GM18502 (cell line): ENCODE data around the gene CENATAC.
"Not testable (repeated sequence)": the region's sequence is repeated elsewhere in the genome, so short reads cannot be mapped to it uniquely, and the experiment has no call there.

Source experiments
- ATAC-seq: cut with Tn5 transposase; IDR thresholded peaks from one replicate; pipeline ENCODE4 v1.9.1; 2021; ENCODE audit warnings: mild to moderate bottlenecking; ENCODE audit not compliant: unreplicated experiment, poor library complexity

CENATAC gene, protein sequence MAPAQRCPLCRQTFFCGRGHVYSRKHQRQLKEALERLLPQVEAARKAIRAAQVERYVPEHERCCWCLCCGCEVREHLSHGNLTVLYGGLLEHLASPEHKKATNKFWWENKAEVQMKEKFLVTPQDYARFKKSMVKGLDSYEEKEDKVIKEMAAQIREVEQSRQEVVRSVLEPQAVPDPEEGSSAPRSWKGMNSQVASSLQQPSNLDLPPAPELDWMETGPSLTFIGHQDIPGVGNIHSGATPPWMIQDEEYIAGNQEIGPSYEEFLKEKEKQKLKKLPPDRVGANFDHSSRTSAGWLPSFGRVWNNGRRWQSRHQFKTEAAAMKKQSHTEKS

GRCh38 chr11:118997627-118998387 is at the start of gene CENATAC:
Gene CENATAC, plus strand, starts transcription at chr11:118998138. Its CDS starts 60 bp downstream, at chr11:118998198.
- peak; percentile 89 for ATAC-seq

DNA sequence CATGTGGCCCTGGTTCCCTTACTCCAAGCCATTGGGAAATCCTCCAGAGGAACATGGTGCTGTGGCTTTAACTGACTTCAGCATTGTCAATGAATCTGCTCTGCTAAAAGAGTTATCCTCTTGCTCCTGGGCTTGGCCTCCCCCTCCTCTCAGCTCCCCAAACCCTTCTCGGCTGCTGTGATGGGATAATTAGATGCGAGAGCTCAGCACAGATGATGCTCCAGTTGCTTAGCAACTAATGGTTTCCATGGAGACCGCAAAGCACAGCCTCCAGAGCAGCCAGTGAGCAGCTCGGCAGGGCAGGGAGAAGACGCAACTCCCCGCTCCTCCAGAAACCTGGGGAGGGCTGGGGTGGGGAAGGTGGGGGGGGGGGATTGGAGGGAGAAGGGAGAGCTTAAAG is 44.7 kb upstream of the CENATAC start:
- no peak for ATAC-seq

DNA sequence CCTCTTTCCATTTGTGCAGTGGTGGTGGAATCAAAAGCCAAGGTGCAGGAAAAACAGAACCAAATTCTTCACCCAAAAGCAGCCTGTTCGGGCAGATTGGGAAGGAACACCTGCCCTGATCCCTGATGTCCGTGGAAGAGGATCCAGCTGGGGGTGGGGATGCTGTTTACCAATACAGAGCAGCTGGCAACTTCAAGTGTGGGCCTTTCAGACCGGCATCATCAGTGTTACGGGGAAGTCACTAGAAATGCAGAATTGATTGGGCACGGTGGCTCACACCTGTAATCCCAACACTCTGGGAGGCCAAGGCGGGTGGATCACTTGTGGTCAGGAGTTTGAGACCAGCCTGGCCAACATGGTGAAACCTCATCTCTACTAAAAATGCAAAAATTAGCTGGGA is 44.0 kb upstream of the CENATAC start:
- not testable (repeated sequence) for ATAC-seq

- no peak for ATAC-seq
Measured at GRCh38 chr11:118956094-118956846, 41.7 kb upstream of the CENATAC start, which contains the start of gene UPK2. Gene UPK2, plus strand, starts transcription at chr11:118956298. Its CDS starts 53 bp downstream, at chr11:118956351.

GRCh38 chr11:118956847-118957469 is 41.0 kb upstream of the CENATAC start:
- no peak for ATAC-seq

DNA sequence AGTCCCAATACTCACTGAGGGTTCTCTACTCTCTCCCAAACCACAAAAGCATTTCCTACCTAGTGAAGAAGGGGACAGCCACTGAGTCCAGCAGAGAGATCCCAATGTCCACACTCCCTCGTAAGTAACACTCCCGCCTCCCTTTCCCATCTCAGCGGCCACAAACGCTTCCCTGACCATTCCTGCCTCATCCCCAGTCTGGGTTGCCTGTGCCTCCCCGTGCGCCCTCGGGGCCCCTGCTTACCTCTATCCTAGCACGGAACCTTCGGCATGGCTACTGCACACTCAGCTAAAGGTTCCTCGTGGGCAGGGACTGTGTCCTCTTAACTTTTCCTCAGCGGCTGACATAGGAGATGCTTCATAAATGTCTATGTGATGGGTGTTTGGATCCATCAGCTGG is 40.4 kb upstream of the CENATAC start:
- ATAC-seq = no peak

DNA sequence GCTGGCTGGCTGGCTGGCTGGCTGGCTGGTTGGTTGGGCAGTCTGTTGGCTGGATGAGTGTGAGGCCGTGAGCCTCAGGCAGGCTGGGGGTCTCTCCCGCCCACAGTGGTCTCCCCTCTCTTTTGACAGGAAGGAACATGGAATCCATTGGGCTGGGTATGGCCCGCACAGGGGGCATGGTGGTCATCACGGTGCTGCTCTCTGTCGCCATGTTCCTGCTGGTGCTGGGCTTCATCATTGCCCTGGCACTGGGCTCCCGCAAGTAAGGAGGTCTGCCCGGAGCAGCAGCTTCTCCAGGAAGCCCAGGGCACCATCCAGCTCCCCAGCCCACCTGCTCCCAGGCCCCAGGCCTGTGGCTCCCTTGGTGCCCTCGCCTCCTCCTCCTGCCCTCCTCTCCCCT is 40.0 kb upstream of the CENATAC start:
- ATAC-seq = no peak

DNA sequence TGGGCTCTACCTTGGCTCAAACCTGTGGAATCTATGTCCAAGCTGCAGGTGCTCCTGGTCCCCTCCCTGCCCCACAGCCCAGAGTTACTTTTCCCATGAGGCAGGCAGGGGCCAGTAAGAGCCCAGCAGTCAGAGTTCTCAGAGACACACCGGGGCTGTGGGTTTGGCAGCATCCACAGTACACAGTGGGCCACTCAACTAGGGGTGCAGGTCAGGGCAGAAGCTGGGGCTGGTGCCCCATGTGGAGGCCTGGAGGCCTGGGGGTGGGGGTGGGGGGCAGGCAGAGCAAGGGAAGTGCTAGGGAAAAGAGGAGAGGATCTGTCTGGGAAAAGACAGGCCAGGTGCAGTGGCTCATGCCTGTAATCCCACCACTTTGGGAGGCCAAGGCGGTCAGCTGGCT is 39.4 kb upstream of the CENATAC start:
- no peak for ATAC-seq

DNA sequence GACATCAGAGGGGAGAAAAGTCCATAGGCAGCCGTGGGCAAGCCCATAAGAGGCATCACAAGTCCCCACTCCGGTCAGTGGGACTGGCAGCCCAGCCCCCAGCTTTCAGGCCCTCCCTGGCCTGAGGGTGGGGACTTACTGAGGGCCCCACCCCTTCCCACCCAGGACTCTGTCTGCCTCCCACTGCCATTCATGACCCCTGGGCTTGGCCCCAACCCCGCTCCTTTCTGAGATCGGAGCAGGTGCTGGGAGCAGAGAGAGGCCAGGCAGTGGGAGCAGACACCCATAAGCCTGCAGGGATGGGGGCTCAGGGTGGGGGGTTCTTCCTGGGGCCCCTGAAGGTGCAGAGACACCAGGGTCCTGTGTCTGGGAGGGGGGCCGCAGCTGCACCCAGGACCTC is 36.7 kb upstream of the CENATAC start:
- ATAC-seq = no peak

DNA sequence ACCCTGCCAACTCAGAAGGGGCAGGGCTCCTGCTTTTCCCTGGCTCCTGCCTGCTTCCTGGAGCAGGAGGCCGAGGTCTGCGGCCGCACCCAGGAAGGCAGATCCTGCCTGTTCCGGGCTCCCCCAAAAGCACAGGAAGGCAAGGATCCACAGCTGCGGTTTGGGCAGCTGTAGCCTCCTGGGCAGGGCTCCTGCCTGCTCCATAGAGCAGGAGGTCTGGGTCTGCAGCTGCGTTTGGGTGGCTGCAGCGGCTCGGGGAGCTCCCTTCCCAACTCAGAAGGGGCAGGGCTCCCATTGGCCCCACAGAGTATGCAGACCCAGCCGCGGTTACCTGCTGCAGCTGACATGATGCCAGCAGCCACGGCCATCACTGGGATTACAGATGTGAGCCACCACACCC is 36.3 kb upstream of the CENATAC start:
- ATAC-seq = no peak

- not testable (repeated sequence) for ATAC-seq
Measured at GRCh38 chr11:118969508-118969907, 28.4 kb upstream of the CENATAC start.

DNA sequence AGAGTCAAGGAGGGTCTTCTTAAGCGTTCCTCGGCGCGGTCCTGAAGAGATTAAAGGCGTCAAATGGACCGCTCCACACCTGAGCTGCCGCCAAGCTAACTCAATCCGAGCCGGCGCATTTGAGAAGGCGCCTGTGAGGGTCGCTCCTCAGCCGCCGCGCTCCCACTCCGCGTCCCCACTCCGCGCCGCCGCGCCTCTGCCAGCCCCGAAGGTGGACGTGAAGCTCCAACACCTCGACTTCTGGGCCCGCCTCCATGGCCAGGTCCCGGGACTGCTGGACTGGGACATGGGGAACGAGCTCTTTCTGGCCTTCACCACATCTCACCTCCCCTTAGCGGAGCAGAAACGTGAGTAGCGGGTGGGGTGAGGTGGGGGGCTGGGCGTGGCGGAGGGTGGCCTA is 26.3 kb upstream of the CENATAC start, which contains the start of gene FOXR1:
Gene FOXR1, plus strand, starts transcription at position 116 of the 400 bp plus-strand sequence. Its CDS starts 171 bp downstream, at position 287.
- ATAC-seq = no peak

DNA sequence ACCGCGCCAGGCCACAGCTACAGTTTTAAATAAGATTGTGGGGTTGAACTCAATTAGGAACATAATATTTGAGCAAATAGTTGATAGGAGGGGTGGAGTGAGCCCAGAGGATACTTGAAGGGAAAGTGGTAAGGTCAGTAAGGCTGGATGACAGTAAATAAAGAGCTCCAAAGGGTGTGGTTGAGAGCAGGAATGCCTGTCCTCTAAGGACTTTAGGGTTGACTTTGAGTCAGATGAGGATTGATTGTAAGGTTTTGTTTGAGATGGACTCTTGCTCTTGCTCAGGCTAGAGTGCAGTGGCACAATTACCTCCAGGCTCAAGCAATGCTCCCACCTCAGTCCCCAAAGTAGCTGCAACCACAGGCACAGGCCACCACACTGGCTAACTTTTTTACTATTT is 24.0 kb upstream of the CENATAC start:
- no peak for ATAC-seq

DNA sequence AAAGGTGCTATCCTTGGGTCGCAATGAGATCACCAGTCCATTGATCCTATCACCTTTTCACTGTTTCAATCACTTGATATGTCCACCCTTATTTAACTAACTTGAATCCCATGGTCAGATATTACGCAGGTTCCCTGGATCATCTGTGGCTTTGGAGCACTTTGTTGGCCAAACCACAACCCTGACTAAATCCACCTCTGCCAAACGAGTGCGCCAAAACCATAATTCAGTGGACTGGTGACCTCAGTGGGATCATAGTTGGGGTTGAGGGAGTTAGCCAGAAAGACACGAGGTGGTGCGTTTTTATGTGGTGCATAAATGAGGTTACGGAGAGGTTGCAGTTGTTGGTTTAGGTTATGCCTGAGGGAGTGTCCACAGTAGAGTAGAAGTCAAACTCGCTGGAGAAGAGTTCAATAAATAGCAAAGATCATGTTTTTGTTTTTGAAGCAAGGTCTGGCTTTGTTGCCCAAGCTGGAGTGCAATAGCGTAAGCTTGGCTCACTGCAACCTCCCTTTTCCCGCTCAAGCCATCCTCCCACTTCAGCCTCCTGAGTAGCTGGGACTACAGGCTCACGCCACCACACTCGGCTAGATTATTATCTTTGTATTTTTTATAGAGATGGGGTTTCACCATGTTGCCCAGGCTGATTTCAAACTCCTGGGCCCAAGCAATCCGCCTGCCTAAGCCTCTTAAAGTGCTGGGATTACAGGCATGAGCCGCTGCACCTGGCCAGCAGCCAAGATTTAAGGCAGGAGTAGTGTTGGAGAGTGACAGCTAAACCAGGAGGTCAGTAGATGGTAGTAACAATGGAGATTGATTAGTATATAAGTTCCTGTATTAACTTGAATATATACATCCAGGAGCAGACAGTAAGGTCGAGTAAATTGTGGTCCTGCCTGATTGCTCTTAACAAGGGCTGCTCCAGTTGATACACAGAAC is 21.9 kb upstream of the CENATAC start:
- no peak for ATAC-seq

DNA sequence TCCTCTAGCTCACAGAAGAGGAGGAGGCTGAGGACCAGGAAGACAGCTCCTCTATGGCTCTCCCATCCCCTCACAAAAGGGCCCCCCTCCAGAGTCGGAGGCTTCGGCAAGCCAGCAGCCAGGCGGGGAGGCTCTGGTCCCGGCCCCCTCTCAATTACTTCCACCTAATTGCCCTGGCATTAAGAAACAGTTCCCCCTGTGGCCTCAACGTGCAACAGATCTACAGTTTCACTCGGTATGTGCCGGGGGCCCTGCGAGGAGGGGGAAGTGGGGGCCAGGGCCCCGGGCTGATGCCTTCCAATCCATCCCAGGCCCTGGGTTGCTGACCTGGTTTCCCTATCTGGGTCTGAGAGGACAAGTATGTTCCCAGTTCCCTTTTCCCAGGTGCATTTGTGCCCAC is 18.5 kb upstream of the CENATAC start:
- ATAC-seq = no peak

DNA sequence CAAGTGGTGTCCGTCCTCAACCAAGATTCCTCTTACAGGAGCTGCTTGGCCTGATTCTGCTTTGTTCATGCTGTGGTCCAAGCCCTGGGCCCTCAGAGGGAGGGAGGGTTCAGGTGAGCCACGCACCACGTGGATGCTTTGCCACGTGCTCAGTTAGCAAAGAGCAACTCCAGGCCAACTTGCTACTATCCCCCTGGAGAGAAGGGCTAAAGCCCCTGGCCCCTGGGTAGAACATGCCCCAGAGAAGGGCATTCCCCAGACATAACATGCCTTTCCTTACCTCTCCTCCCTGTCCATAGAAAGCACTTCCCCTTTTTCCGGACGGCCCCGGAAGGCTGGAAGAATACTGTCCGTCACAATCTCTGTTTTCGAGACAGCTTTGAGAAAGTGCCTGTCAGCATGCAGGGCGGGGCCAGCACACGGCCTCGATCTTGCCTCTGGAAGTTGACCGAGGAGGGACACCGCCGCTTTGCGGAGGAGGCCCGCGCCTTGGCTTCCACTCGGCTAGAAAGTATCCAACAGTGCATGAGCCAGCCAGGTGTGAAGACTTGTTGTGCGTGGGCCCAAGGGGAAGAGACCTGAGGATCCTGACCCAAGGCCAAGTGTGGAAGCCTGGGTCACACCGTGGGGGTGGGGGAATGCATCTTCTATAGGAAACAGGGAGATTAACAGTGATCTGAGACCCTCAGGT is 17.6 kb upstream of the CENATAC start:
- no peak for ATAC-seq

DNA sequence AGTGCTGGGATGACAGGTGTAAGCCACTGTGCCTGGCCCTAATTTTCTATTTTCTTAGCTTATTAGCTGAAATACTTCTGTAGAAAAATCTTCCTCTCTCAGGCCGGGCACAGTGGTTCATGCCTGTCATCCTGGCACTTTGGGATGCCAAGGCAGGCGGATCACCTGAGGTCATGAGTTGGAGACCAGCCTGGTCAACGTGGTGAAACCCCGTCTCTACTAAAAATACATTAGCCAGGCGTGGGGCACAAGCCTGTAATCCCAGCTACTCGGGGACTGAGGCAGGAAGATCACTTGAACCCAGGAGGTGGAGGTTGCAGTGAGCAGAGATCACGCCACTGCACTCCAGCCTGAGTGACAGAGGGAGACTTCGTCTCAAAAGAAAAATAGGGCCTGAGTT is 13.6 kb upstream of the CENATAC start:
- ATAC-seq = not testable (repeated sequence)

- ATAC-seq = no peak
Measured at GRCh38 chr11:118984825-118985224, 13.1 kb upstream of the CENATAC start.

DNA sequence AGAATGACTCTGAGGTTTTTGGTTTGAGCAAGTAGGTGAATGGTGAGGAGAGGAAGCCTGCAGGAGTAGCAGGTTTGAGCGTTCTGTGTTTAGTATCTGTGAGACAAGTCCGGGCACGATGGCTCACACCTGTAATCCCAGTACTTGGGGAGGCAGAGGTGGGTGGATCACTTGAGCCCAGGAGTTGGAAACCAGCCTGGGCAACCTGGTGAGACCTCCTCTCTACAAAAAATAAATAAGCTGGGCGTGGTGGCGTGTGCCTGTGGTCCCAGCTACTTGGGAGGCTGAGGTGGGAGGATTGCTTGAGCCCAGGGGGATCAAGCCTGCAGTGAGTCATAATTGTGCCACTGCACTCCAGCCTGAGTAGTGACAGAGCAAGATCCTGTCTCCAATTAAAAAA is 9.7 kb upstream of the CENATAC start:
- ATAC-seq = no peak
